ENCODE measurements around the gene AMIGO3. TPM values are rescaled to one million over a fixed set of nuclear protein-coding genes. Genes with fewer than 3 reads are reported as not detected.
"Not testable (repeated sequence)": the region's sequence is repeated elsewhere in the genome, so short reads cannot be mapped to it uniquely, and the experiment has no call there.

The AMIGO3 gene
- total and polyA plus RNA-seq, 4 donors: 0.11 to 1.1 TPM; not detected in 2

DNA sequence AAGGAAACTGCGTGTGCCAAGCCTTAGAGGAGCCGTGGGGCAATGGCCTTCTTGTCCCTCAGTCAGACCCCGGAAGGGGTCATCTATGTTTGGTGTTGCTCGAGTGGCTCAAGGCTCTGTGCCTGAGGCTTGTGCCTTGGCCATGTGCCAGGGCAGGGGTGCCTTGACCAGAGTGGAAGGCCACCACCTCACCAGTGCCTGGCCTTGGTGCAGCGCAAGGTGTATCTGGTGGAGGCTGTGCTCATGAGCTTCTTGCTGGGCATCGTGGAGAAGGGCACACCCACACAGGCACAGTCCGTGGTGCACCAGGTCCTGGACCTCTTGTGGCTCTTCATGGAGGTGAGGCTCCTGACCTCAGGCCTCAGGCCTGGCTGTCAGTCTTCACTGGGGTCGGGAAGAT lies 19.5 kb downstream of the AMIGO3 start:
- no peak for TF ChIP-seq GABPA (IDR thresholded peaks at IDR 0.05 in 1 of 2, conservative IDR thresholded peaks at IDR 0.05 in 1 of 2)
- TF ChIP-seq, protein P1, sequence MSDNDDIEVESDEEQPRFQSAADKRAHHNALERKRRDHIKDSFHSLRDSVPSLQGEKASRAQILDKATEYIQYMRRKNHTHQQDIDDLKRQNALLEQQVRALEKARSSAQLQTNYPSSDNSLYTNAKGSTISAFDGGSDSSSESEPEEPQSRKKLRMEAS (IDR thresholded peaks at IDR 0.05): no peak
- no peak for TF ChIP-seq SP1 (IDR thresholded peaks at IDR 0.05)
- TF ChIP-seq, protein P2, sequence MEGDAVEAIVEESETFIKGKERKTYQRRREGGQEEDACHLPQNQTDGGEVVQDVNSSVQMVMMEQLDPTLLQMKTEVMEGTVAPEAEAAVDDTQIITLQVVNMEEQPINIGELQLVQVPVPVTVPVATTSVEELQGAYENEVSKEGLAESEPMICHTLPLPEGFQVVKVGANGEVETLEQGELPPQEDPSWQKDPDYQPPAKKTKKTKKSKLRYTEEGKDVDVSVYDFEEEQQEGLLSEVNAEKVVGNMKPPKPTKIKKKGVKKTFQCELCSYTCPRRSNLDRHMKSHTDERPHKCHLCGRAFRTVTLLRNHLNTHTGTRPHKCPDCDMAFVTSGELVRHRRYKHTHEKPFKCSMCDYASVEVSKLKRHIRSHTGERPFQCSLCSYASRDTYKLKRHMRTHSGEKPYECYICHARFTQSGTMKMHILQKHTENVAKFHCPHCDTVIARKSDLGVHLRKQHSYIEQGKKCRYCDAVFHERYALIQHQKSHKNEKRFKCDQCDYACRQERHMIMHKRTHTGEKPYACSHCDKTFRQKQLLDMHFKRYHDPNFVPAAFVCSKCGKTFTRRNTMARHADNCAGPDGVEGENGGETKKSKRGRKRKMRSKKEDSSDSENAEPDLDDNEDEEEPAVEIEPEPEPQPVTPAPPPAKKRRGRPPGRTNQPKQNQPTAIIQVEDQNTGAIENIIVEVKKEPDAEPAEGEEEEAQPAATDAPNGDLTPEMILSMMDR (IDR thresholded peaks at IDR 0.05; ENCODE audit: low read depth, low read length, missing input control): no peak
- TF ChIP-seq ATF3 (IDR thresholded peaks at IDR 0.05): no peak
- TF ChIP-seq RAD21 (IDR thresholded peaks at IDR 0.05): no peak
- no peak for TF ChIP-seq HNF4G (IDR thresholded peaks at IDR 0.05)
- TF ChIP-seq, protein P3, sequence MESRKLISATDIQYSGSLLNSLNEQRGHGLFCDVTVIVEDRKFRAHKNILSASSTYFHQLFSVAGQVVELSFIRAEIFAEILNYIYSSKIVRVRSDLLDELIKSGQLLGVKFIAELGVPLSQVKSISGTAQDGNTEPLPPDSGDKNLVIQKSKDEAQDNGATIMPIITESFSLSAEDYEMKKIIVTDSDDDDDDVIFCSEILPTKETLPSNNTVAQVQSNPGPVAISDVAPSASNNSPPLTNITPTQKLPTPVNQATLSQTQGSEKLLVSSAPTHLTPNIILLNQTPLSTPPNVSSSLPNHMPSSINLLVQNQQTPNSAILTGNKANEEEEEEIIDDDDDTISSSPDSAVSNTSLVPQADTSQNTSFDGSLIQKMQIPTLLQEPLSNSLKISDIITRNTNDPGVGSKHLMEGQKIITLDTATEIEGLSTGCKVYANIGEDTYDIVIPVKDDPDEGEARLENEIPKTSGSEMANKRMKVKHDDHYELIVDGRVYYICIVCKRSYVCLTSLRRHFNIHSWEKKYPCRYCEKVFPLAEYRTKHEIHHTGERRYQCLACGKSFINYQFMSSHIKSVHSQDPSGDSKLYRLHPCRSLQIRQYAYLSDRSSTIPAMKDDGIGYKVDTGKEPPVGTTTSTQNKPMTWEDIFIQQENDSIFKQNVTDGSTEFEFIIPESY (IDR thresholded peaks at IDR 0.05): no peak
- TF ChIP-seq, protein P4, sequence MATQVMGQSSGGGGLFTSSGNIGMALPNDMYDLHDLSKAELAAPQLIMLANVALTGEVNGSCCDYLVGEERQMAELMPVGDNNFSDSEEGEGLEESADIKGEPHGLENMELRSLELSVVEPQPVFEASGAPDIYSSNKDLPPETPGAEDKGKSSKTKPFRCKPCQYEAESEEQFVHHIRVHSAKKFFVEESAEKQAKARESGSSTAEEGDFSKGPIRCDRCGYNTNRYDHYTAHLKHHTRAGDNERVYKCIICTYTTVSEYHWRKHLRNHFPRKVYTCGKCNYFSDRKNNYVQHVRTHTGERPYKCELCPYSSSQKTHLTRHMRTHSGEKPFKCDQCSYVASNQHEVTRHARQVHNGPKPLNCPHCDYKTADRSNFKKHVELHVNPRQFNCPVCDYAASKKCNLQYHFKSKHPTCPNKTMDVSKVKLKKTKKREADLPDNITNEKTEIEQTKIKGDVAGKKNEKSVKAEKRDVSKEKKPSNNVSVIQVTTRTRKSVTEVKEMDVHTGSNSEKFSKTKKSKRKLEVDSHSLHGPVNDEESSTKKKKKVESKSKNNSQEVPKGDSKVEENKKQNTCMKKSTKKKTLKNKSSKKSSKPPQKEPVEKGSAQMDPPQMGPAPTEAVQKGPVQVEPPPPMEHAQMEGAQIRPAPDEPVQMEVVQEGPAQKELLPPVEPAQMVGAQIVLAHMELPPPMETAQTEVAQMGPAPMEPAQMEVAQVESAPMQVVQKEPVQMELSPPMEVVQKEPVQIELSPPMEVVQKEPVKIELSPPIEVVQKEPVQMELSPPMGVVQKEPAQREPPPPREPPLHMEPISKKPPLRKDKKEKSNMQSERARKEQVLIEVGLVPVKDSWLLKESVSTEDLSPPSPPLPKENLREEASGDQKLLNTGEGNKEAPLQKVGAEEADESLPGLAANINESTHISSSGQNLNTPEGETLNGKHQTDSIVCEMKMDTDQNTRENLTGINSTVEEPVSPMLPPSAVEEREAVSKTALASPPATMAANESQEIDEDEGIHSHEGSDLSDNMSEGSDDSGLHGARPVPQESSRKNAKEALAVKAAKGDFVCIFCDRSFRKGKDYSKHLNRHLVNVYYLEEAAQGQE (IDR thresholded peaks at IDR 0.05): no peak
- TF ChIP-seq YY1 (IDR thresholded peaks at IDR 0.05): no peak
- TF ChIP-seq TAF1 (conservative IDR thresholded peaks at IDR 0.05): no peak
- no peak for TF ChIP-seq FOXA1 (IDR thresholded peaks at IDR 0.05)
- TF ChIP-seq JUND (IDR thresholded peaks at IDR 0.05): no peak
- no peak overlapping the region for H3K27ac ChIP-seq (ENCODE audit: low read depth in 1 of 2, low read length in 2 of 2)
- no peak for DNase-seq (ENCODE audit: low spot score)
- no peak overlapping the region for H3K9ac ChIP-seq (ENCODE audit: low read depth in 1 of 2, low read length in 2 of 2)
- WGBS: 81% methylated on average over 8 of the region's 8 CpGs
- H3K36me3 ChIP-seq (ENCODE audit: control insufficient read depth in 4 of 4, insufficient read depth in 3 of 4, low read depth in 1 of 4, low read length in 3 of 4): peaks cover 32 to 70% (median 38%) of the 10 kb centered on the region in 4 donors
- H3K4me3 ChIP-seq (ENCODE audit: low read depth in 1 of 3, low read length in 3 of 3): no peak overlapping the region
- no peaks in the 10 kb centered on the region for H3K9me3 ChIP-seq (ENCODE audit: control insufficient read depth in 4 of 4, low read length in 3 of 4)
- no peaks in the 10 kb centered on the region for H3K4me1 ChIP-seq (ENCODE audit: control insufficient read depth in 4 of 4, insufficient read depth in 4 of 4, low read length in 3 of 4)
- H3K27me3 ChIP-seq (ENCODE audit: control insufficient read depth in 4 of 4, insufficient read depth in 4 of 4, low read length in 3 of 4): no peaks in the 10 kb centered on the region

GRCh38 chr3:49699281-49699979 lies 20.1 kb downstream of the AMIGO3 start:
- no peak for TF ChIP-seq RAD21 (IDR thresholded peaks at IDR 0.05)
- H3K9me3 ChIP-seq (ENCODE audit: control insufficient read depth in 4 of 4, low read length in 3 of 4): no peaks in the 10 kb centered on the region
- no peak for DNase-seq (ENCODE audit: low spot score)
- H3K27me3 ChIP-seq (ENCODE audit: control insufficient read depth in 4 of 4, insufficient read depth in 4 of 4, low read length in 3 of 4): no peaks in the 10 kb centered on the region
- no peak overlapping the region for H3K9ac ChIP-seq (ENCODE audit: low read depth in 1 of 2, low read length in 2 of 2)
- H3K27ac ChIP-seq (ENCODE audit: low read depth in 1 of 2, low read length in 2 of 2): no peak overlapping the region
- WGBS: 92% methylated on average over 16 of the region's 16 CpGs
- peaks cover 29 to 66% (median 36%) of the 10 kb centered on the region in 4 donors for H3K36me3 ChIP-seq (ENCODE audit: control insufficient read depth in 4 of 4, insufficient read depth in 3 of 4, low read depth in 1 of 4, low read length in 3 of 4)
- peaks cover 0 to 1% (median under 1%) of the 10 kb centered on the region in 4 donors for H3K4me1 ChIP-seq (ENCODE audit: control insufficient read depth in 4 of 4, insufficient read depth in 4 of 4, low read length in 3 of 4)
- H3K4me3 ChIP-seq (ENCODE audit: low read depth in 1 of 3, low read length in 3 of 3): no peak overlapping the region

DNA sequence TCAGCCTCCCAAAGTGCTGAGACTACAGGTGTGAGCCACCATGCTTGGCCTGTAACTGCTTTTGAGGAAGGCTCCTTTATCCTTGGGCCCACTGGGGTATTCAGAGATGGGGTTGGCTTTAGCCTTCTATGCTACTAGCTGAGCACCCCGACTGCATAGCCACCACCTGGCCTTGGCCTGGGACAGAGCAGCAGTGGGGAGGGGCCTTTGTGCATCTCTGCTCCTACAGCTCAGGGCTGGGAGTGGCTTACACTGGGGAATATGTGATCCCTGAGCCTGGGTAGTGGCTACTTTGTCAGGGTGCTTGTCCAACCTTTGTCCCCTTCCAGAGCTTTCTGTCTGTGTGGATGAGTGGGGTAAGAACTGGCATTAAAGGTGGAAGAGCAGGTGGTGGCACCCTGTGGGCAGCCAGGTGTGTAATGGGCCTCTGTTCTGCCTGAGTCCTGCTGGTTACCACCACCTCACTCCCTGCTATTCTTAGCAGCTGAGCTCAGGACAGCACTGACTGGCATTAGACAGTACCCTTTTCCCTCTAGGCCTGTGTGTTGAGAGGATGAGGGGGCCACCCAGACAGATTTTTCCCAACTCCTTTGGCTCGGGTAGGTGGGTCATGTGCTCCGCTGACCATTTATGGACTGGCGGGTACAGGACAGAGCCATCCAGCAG lies 24.0 kb downstream of the AMIGO3 start:
- H3K36me3 ChIP-seq (ENCODE audit: control insufficient read depth in 4 of 4, insufficient read depth in 3 of 4, low read depth in 1 of 4, low read length in 3 of 4): peaks cover 17 to 31% (median 21%) of the 10 kb centered on the region in 4 donors
- not testable (repeated sequence) for H3K4me3 ChIP-seq (ENCODE audit: low read depth in 1 of 3, low read length in 3 of 3); H3K27ac ChIP-seq (ENCODE audit: low read depth in 1 of 2, low read length in 2 of 2); DNase-seq (ENCODE audit: low spot score); H3K9ac ChIP-seq (ENCODE audit: low read depth in 1 of 2, low read length in 2 of 2); H3K9me3 ChIP-seq (ENCODE audit: control insufficient read depth in 4 of 4, low read length in 3 of 4); H3K27me3 ChIP-seq (ENCODE audit: control insufficient read depth in 4 of 4, insufficient read depth in 4 of 4, low read length in 3 of 4)
- 87% methylated on average over 4 of the region's 4 CpGs for WGBS
- H3K4me1 ChIP-seq (ENCODE audit: control insufficient read depth in 4 of 4, insufficient read depth in 4 of 4, low read length in 3 of 4): peaks cover 5 to 18% (median 13%) of the 10 kb centered on the region in 4 donors

DNA sequence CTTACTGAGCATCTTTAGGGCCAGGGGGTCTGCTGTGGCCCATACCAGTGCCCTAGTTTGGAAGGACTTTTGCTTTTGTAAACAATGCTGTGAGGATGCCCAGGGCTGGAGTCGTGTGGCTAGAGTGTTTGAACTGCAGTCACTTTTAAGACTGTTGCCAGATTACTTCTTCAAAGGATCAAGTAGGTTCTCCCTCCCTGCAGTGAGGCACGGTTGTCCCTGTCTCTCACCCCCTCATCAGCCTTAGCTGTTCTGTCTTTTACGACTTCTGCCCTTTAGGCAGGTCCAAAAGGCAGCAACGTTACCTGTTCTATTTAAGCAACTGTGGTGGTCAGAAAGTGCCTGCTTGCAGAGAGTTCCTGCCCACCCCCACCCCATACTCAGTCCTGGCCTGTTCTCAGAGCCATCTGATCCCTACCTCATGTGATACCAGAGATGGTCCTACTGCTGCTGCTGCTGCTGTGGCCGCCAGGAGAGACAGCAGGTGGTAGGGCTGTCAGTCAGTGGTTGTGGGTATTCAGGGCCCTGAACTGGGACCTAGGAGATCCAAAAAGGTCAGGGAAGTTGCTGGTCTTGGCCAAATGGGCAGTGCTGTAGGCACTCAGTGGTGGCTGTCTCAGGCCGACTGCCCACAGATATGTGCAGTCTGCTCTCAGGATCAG lies 24.9 kb downstream of the AMIGO3 start:
- H3K4me1 ChIP-seq (ENCODE audit: control insufficient read depth in 4 of 4, insufficient read depth in 4 of 4, low read length in 3 of 4): peaks cover 5 to 27% (median 21%) of the 10 kb centered on the region in 4 donors
- H3K4me3 ChIP-seq (ENCODE audit: low read depth in 1 of 3, low read length in 3 of 3); H3K27ac ChIP-seq (ENCODE audit: low read depth in 1 of 2, low read length in 2 of 2); H3K9me3 ChIP-seq (ENCODE audit: control insufficient read depth in 4 of 4, low read length in 3 of 4); H3K9ac ChIP-seq (ENCODE audit: low read depth in 1 of 2, low read length in 2 of 2); DNase-seq (ENCODE audit: low spot score); H3K27me3 ChIP-seq (ENCODE audit: control insufficient read depth in 4 of 4, insufficient read depth in 4 of 4, low read length in 3 of 4): not testable (repeated sequence)
- 67% methylated on average over 6 of the region's 6 CpGs for WGBS
- H3K36me3 ChIP-seq (ENCODE audit: control insufficient read depth in 4 of 4, insufficient read depth in 3 of 4, low read depth in 1 of 4, low read length in 3 of 4): peaks cover 11 to 22% (median 16%) of the 10 kb centered on the region in 4 donors
